ENCODE measurements around the gene CD248. TPM values are rescaled to one million over a fixed set of nuclear protein-coding genes. Genes with fewer than 3 reads are reported as not detected.
A peak's percentile ranks its signal among the peaks of the same experiment; 100 is the strongest.

CD248 gene
- total RNA-seq, 1 donor from 2014 or later = 68.7 TPM

- DNase-seq (ENCODE audit: extremely low spot score, unreplicated experiment) = no peak
- Mint-ChIP-seq H3K36me3 (ENCODE audit: unreplicated experiment) (peaks cover 16% of the 10 kb centered on the region), H3K4me1 (ENCODE audit: unreplicated experiment) (peaks cover 16% of the 10 kb centered on the region), H3K9me3 (ENCODE audit: unreplicated experiment) (no peaks in the 10 kb centered on the region), H3K27ac (ENCODE audit: unreplicated experiment) (no peak overlapping the region), H3K27me3 (ENCODE audit: unreplicated experiment) (no peaks in the 10 kb centered on the region), H3K4me3 (ENCODE audit: unreplicated experiment) (no peak overlapping the region)
- TF ChIP-seq, protein P1, sequence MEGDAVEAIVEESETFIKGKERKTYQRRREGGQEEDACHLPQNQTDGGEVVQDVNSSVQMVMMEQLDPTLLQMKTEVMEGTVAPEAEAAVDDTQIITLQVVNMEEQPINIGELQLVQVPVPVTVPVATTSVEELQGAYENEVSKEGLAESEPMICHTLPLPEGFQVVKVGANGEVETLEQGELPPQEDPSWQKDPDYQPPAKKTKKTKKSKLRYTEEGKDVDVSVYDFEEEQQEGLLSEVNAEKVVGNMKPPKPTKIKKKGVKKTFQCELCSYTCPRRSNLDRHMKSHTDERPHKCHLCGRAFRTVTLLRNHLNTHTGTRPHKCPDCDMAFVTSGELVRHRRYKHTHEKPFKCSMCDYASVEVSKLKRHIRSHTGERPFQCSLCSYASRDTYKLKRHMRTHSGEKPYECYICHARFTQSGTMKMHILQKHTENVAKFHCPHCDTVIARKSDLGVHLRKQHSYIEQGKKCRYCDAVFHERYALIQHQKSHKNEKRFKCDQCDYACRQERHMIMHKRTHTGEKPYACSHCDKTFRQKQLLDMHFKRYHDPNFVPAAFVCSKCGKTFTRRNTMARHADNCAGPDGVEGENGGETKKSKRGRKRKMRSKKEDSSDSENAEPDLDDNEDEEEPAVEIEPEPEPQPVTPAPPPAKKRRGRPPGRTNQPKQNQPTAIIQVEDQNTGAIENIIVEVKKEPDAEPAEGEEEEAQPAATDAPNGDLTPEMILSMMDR (IDR thresholded peaks at IDR 0.05) = peak; percentile 33
Measured at GRCh38 chr11:66264914-66265313, 51.9 kb downstream of the CD248 start.

Other genes with a start within 250 kb of the CD248 start
- gene PACS1, start 246.8 kb downstream of the CD248 start, total RNA-seq = 83.8 and 84.9 TPM in 2 replicates
- gene KLC2, start 59.3 kb downstream of the CD248 start, total RNA-seq = 35.5 and 43.8 TPM in 2 replicates
- gene RAB1B, start 48.4 kb downstream of the CD248 start, total RNA-seq = 149 and 150 TPM in 2 replicates
- 3.8 and 5.0 TPM in 2 replicates for gene CNIH2, start 38.9 kb downstream of the CD248 start, total RNA-seq
- gene YIF1A, start 27.9 kb downstream of the CD248 start, total RNA-seq = 140 and 146 TPM in 2 replicates
- gene TMEM151A, start 25.1 kb downstream of the CD248 start, total RNA-seq = 0.46 and 0.55 TPM in 2 replicates
- gene RIN1, start 19.4 kb upstream of the CD248 start, total RNA-seq = 21.0 and 23.6 TPM in 2 replicates
- 32.3 and 33.4 TPM in 2 replicates for gene BRMS1, start 28.1 kb upstream of the CD248 start, total RNA-seq
- 31.0 and 32.7 TPM in 2 replicates for gene B4GAT1, start 30.6 kb upstream of the CD248 start, total RNA-seq
- gene SLC29A2, start 54.7 kb upstream of the CD248 start, total RNA-seq = 2.0 and 3.6 TPM in 2 replicates
- gene NPAS4, start 104.0 kb upstream of the CD248 start, total RNA-seq = 0.11 and 0.18 TPM in 2 replicates
- gene MRPL11, start 121.8 kb upstream of the CD248 start, total RNA-seq = 42.1 and 45.4 TPM in 2 replicates
- 11.9 and 13.6 TPM in 2 replicates for gene PELI3, start 149.9 kb upstream of the CD248 start, total RNA-seq
- gene DPP3, start 163.4 kb upstream of the CD248 start, total RNA-seq = 32.9 and 41.0 TPM in 2 replicates
- 44.1 and 51.1 TPM in 2 replicates for gene BBS1, start 193.6 kb upstream of the CD248 start, total RNA-seq
- 15.7 and 16.6 TPM in 2 replicates for gene ZDHHC24, start 229.0 kb upstream of the CD248 start, total RNA-seq
- 0.11 TPM in 1 of 2 replicates, not detected in the other for gene ACTN3, start 229.9 kb upstream of the CD248 start, total RNA-seq